Measurements from ENCODE around the gene CFDP1. TPM values are rescaled to one million over a fixed set of nuclear protein-coding genes. Genes with fewer than 3 reads are reported as not detected.

Gene CFDP1
- total and polyA plus RNA-seq, 11 donors = 17.7 to 60.6 (median 25.3) TPM

DNA sequence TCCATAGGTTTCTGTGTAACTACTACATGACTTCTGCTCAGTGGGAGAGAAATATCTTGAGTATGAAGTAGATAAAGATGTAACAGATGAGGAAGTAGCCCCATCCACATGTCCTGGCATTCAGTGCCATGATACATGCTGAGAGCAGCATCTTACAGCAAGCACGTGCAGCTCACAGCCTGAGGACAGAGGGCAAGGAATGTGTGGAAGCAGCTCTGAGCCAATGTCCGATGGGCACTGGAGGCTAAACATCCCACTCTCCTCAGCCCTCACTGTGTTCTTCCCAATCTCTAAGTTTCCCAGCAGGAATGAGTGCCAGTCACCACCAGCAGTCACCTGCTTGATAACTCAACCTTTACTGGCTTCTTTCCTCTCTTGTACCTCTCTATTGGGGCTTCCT, 40.4 kb downstream of the CFDP1 start:
- intact Hi-C loops (cut with DNase I) = no loop called here
- 41 to 79% (median 47%) methylated on average over 2 of the region's 2 CpGs for WGBS, 4 donors
- Histone ChIP-seq H3K9me3 (no peaks in the 10 kb centered on the region), H3K4me3 (no peak overlapping the region), H3K27me3 (no peaks in the 10 kb centered on the region), H3K4me1 (peaks cover 0 to 39% (median 18%) of the 10 kb centered on the region in 12 donors), H3K36me3 (peaks cover 0 to 59% (median 44%) of the 10 kb centered on the region in 9 donors), H3K27ac (no peak overlapping the region)
- TF ChIP-seq POLR2A (IDR thresholded peaks at IDR 0.05) = no peak
- TF ChIP-seq, protein P1, sequence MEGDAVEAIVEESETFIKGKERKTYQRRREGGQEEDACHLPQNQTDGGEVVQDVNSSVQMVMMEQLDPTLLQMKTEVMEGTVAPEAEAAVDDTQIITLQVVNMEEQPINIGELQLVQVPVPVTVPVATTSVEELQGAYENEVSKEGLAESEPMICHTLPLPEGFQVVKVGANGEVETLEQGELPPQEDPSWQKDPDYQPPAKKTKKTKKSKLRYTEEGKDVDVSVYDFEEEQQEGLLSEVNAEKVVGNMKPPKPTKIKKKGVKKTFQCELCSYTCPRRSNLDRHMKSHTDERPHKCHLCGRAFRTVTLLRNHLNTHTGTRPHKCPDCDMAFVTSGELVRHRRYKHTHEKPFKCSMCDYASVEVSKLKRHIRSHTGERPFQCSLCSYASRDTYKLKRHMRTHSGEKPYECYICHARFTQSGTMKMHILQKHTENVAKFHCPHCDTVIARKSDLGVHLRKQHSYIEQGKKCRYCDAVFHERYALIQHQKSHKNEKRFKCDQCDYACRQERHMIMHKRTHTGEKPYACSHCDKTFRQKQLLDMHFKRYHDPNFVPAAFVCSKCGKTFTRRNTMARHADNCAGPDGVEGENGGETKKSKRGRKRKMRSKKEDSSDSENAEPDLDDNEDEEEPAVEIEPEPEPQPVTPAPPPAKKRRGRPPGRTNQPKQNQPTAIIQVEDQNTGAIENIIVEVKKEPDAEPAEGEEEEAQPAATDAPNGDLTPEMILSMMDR (IDR thresholded peaks at IDR 0.05) = no peak
- DNase-seq = no peak
- peak in 3 of 4 donors; percentile 11 to 59 (median 39) for ATAC-seq

DNA sequence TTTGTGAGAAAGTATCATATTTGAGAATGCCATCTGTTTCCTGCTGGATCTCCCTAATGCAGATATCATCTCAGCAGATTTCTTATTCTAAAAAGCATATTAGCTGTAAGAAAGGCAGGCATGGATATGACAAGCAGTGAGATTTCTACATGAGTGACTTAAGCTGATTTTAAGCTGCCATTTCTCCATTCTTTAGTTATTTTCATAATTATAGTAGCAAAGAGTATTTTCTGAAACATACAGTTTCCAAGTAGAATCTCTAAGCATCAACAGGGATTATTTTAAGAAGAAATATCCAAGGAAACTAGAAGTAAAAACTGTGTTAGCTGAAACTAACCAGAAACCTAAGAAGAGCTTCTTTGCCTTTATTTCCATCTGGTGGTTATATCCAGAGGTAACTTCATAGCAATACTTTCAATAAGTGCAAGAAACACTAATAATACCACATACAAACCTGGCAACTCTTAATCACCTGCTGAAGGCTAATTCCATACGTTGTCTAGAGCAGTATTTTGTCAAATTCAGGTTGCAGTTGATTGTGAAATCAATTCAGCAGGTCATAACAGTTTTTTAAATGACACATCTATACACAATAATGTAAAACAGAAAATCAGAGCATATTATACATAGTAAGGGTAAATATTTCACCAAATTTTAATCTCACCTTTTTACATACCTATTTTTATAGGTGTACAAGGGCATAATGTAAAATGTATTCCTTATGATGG, 42.2 kb downstream of the CFDP1 start:
- intact Hi-C loops (cut with DNase I) = no loop called here
- DNase-seq (no peak), ATAC-seq (no peak)
- peaks cover 0 to 37% (median 17%) of the 10 kb centered on the region in 12 donors for H3K4me1 ChIP-seq
- H3K27ac ChIP-seq = peak overlapping the region in 3 of 12 donors; percentile 26 to 70 (median 45)
- no peaks in the 10 kb centered on the region for H3K9me3 ChIP-seq
- WGBS, 4 donors = 78 to 87% (median 80%) methylated on average over 1 of the region's 1 CpG
- no peaks in the 10 kb centered on the region for H3K27me3 ChIP-seq
- H3K4me3 ChIP-seq = no peak overlapping the region
- H3K36me3 ChIP-seq = peaks cover 0 to 62% (median 44%) of the 10 kb centered on the region in 9 donors
- no peak for TF ChIP-seq POLR2A (IDR thresholded peaks at IDR 0.05)
- TF ChIP-seq, protein P1 (IDR thresholded peaks at IDR 0.05) = no peak

DNA sequence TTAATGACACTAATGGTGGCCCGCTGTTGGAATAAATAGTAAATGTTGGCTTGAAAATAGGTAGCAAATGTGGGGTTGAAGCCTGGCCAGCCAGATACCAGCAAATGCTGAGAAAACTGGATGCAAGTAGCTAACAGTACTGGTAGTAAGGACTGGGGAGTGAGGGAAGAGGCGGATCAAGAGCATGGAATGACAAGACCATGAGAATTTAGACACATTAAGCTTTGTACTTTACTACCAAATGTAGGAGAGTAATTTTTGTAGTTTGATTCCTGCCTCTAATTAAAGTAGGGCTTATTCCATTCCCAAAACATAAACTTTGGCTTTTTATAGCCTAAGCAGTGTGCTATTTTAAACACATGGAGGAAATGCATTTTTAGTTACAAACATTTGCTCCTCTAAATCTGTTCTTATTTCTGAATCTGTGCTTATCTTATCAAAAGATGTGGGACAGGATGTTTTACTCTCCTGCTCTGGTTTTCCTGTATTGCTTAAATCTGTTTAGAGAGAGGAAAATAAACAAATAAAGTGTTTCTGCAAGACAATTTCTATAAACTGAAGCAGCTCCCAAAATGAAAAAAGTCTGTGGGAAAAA, 44.1 kb downstream of the CFDP1 start:
- DNase-seq = no peak
- peak in 1 of 4 donors; percentile 8 for ATAC-seq
- Histone ChIP-seq H3K27ac (peak overlapping the region in 8 of 12 donors; percentile 20 to 70 (median 32)), H3K27me3 (no peaks in the 10 kb centered on the region), H3K4me1 (peaks cover 0 to 41% (median 17%) of the 10 kb centered on the region in 12 donors), H3K36me3 (peaks cover 0 to 53% (median 35%) of the 10 kb centered on the region in 9 donors), H3K9me3 (no peaks in the 10 kb centered on the region), H3K4me3 (no peak overlapping the region)
- intact Hi-C loops (cut with DNase I) = loop anchor here in 4 of 10 donors (2.0 to 5.0 kb wide), 3 partner anchors 158 to 192 kb away; no protein-coding TSS in a partner anchor
- 82 to 88% (median 83%) methylated on average over 2 of the region's 2 CpGs for WGBS, 4 donors
- no peak for TF ChIP-seq POLR2A (IDR thresholded peaks at IDR 0.05)

GRCh38 chr16:75387951-75388350, 45.4 kb downstream of the CFDP1 start:
- H3K36me3 ChIP-seq = peaks cover 0 to 43% (median 28%) of the 10 kb centered on the region in 9 donors
- intact Hi-C loops (cut with DNase I) = loop anchor here in 6 of 10 donors (1.0 to 5.0 kb wide), 5 partner anchors 153 to 191 kb away; no protein-coding TSS in a partner anchor
- WGBS, 4 donors = 72 to 94% (median 85%) methylated on average over 4 of the region's 4 CpGs
- ATAC-seq (no peak), DNase-seq (no peak)
- peaks cover 0 to 37% (median 17%) of the 10 kb centered on the region in 12 donors for H3K4me1 ChIP-seq
- peaks cover 0 to 5% (median 0%) of the 10 kb centered on the region in 9 donors for H3K27me3 ChIP-seq
- H3K9me3 ChIP-seq = no peaks in the 10 kb centered on the region
- peak overlapping the region in 4 of 12 donors; percentile 20 to 70 (median 42) for H3K27ac ChIP-seq
- TF ChIP-seq, protein P1 (IDR thresholded peaks at IDR 0.05) = no peak
- TF ChIP-seq POLR2A (IDR thresholded peaks at IDR 0.05) = no peak
- H3K4me3 ChIP-seq = no peak overlapping the region

Data from heart left ventricle (tissue), 16 donors.